EH (cell line): ENCODE data around the gene OR4C46.
"Not testable (repeated sequence)": the region's sequence is repeated elsewhere in the genome, so short reads cannot be mapped to it uniquely, and the experiment has no call there.

Experiments used
- DNase-seq: peaks from one replicate; pipeline ENCODE4 v3.0.0-alpha.2; 2015; ENCODE audit warnings: low read depth

The OR4C46 gene

GRCh38 chr11:54603898-54604297 lies at the start of gene OR4C46:
TSS of gene OR4C46 (minus strand) at chr11:54603998. CDS start at chr11:54603998, 0 bp downstream.
- no peak for DNase-seq

GRCh38 chr11:54645606-54646005 lies 41.8 kb upstream of the OR4C46 start:
- DNase-seq, result not testable (repeated sequence)

- not testable (repeated sequence) for DNase-seq
Observed at GRCh38 chr11:54561439-54561838, 42.4 kb downstream of the OR4C46 start.

GRCh38 chr11:54558919-54559318 lies 44.9 kb downstream of the OR4C46 start:
- no peak for DNase-seq

- no peak for DNase-seq
Observed at GRCh38 chr11:54558407-54558806, 45.4 kb downstream of the OR4C46 start.
